Activated T-cell treated with anti-CD3 and anti-CD28 coated beads, Interleukin-2, amount 50 U/mL, for 48 hours (primary cell): Measurements from ENCODE around the gene CACNA1A.

ENCODE experiments used
- DNase-seq, 2 experiments: peaks; one replicate each; pipeline ENCODE4 v3.0.0-alpha.2; 2020

Gene CACNA1A

GRCh38 chr19:13356686-13357280 is 149.5 kb downstream of the CACNA1A start:
- no peak for DNase-seq

GRCh38 chr19:13356185-13356584 is 150.1 kb downstream of the CACNA1A start:
- no peak for DNase-seq

- DNase-seq = no peak
These were observed 150.9 kb downstream of the CACNA1A start for GRCh38 chr19:13355356-13355755.

- DNase-seq = no peak
These were observed 152.7 kb downstream of the CACNA1A start for GRCh38 chr19:13353625-13354024.

GRCh38 chr19:13350759-13351158 is 155.5 kb downstream of the CACNA1A start:
- no peak for DNase-seq

- no peak for DNase-seq
These were observed 156.2 kb downstream of the CACNA1A start for GRCh38 chr19:13350072-13350471.

- DNase-seq = no peak
These were observed 158.9 kb downstream of the CACNA1A start for GRCh38 chr19:13347367-13347766.

- DNase-seq = no peak
These were observed 162.8 kb downstream of the CACNA1A start for GRCh38 chr19:13343514-13343913.

- DNase-seq = no peak
These were observed 163.6 kb downstream of the CACNA1A start for GRCh38 chr19:13342672-13343071.

- DNase-seq = no peak
These were observed 166.4 kb downstream of the CACNA1A start for GRCh38 chr19:13339869-13340268.

GRCh38 chr19:13337181-13337580 is 169.1 kb downstream of the CACNA1A start:
- DNase-seq = no peak

- DNase-seq = no peak
These were observed 171.3 kb downstream of the CACNA1A start for GRCh38 chr19:13334801-13335481.

GRCh38 chr19:13330285-13330684 is 176.0 kb downstream of the CACNA1A start:
- no peak for DNase-seq

GRCh38 chr19:13329766-13330165 is 176.5 kb downstream of the CACNA1A start:
- no peak for DNase-seq

GRCh38 chr19:13328241-13328640 is 178.0 kb downstream of the CACNA1A start:
- DNase-seq = no peak

GRCh38 chr19:13319526-13319925 is 186.8 kb downstream of the CACNA1A start:
- no peak for DNase-seq

- DNase-seq = no peak
These were observed 188.1 kb downstream of the CACNA1A start for GRCh38 chr19:13318190-13318589.

GRCh38 chr19:13315495-13315894 is 190.8 kb downstream of the CACNA1A start:
- no peak for DNase-seq

- DNase-seq = no peak
These were observed 191.5 kb downstream of the CACNA1A start for GRCh38 chr19:13314761-13315160.

- no peak for DNase-seq
These were observed 192.4 kb downstream of the CACNA1A start for GRCh38 chr19:13313875-13314274.

GRCh38 chr19:13309864-13310263 is 196.4 kb downstream of the CACNA1A start:
- no peak for DNase-seq

- no peak for DNase-seq
These were observed 202.7 kb downstream of the CACNA1A start for GRCh38 chr19:13303381-13304129.

- DNase-seq = no peak
These were observed 203.6 kb downstream of the CACNA1A start for GRCh38 chr19:13302526-13303270.
